ENCODE results near the gene PRR30. TPM values are rescaled to one million over a fixed set of nuclear protein-coding genes. Genes with fewer than 3 reads are reported as not detected.

The PRR30 gene
- total and polyA plus RNA-seq, 2 donors (not counting 1 experiment from before 2014, with no cell fraction given), result not detected

DNA sequence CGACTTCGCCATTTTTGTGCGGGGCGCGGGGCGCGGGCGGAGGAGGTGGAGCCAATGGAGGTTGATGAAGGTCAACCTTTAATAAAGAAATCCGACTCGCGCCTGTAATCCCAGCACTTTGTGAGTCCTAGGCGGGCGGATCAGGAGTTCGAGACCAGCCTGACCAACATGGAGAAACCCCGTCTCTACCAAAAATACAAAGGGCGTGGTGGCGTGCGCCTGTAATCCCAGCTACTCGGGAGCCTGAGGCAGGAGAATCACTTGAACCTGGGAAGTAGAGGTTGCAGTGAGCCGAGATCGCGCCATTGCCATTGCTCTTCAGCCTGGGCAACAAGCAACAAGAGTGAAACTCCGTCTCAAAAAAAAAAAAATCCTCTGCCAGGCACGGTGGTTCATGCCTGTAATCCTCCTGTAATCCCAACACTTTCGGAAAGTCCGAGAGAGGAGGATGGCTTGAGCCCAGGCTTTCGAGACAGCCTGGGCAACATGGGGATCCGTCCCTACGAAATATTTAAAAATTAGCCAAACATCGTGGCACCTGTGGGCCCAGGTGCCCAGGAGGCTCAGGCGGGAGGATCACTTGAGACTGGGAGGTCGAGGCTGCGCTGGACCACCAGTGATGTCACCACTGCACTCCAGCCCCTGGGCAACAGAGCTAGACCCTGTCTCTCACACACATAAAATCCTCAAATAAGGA, 4.3 kb downstream of the PRR30 start:
- CTCF ChIA-PET, result interaction anchor here (1.0 to 2.8 kb wide), 4 partner anchors 11 to 172 kb away, joined by 5 to 19 read pairs (median 9); partner anchors contain the start of gene ABHD1
- POLR2A ChIA-PET, result interaction anchor here (0.6 to 3.4 kb wide), 5 partner anchors 11 to 185 kb away, joined by 3 to 29 read pairs (median 4); partner anchors contain the start of genes ABHD1, ATRAID and SLC5A6
- ATAC-seq (ENCODE audit: low read depth) (no peak), DNase-seq (peak; percentile 27)
- Mint-ChIP-seq H3K4me1 (peaks cover 23% of the 10 kb centered on the region), H3K27ac (peak overlapping the region; percentile 97), H3K9me3 (ENCODE audit: insufficient read depth) (no peaks in the 10 kb centered on the region), H3K27me3 (no peaks in the 10 kb centered on the region), H3K4me3 (peak overlapping the region; percentile 96)
- Histone ChIP-seq H3K4me1 (ENCODE audit: control insufficient read depth in 2 of 2, insufficient read depth in 2 of 2, low read length in 2 of 2) (peaks cover 17 to 25% of the 10 kb centered on the region in 2 donors), H3K36me3 (replicated peaks in 1 of 2; ENCODE audit: control extremely low read depth in 1 of 2, control insufficient read depth in 1 of 2, extremely low read depth in 1 of 2, insufficient read depth in 2 of 2, low read length in 1 of 2) (peaks cover 0 to 25% of the 10 kb centered on the region in 2 experiments), H2AFZ (ENCODE audit: insufficient read depth, low read depth, low read length, poor library complexity, severe bottlenecking) (peak overlapping the region; percentile 92), H3K79me2 (ENCODE audit: control insufficient read depth, insufficient read depth, low read length) (peaks cover 12% of the 10 kb centered on the region), H3K9ac (ENCODE audit: low read length) (peak overlapping the region; percentile 88), H3K27ac (ENCODE audit: low read length in 2 of 2) (peak overlapping the region in 1 of 2 donors; percentile 39), H3K4me2 (replicated peaks; ENCODE audit: low read depth, low read length, poor library complexity, severe bottlenecking) (peak overlapping the region; percentile 93), H4K20me1 (ENCODE audit: control insufficient read depth, insufficient read depth, low read length, poor library complexity, severe bottlenecking) (peaks cover 5% of the 10 kb centered on the region), H3K4me3 (ENCODE audit: control extremely low read depth in 1 of 5, extremely low read depth in 1 of 5, insufficient read depth in 1 of 5, low read depth in 2 of 5, low read length in 4 of 5) (peak overlapping the region in 4 of 5 experiments; percentile 75 to 89 (median 81)), H3K9me3 (ENCODE audit: control extremely low read depth in 1 of 3, control insufficient read depth in 2 of 3, insufficient read depth in 1 of 3, low read length in 2 of 3) (no peaks in the 10 kb centered on the region), H3K27me3 (replicated peaks in 1 of 4; ENCODE audit: control extremely low read depth in 1 of 4, control insufficient read depth in 3 of 4, insufficient read depth in 4 of 4, low read length in 3 of 4) (no peaks in the 10 kb centered on the region)
- TF ChIP-seq EZH2 (IDR thresholded peaks at IDR 0.05; ENCODE audit: borderline replicate concordance, insufficient read depth, low read depth, low read length, poor library complexity, severe bottlenecking), result no peak
- TF ChIP-seq, protein P1, sequence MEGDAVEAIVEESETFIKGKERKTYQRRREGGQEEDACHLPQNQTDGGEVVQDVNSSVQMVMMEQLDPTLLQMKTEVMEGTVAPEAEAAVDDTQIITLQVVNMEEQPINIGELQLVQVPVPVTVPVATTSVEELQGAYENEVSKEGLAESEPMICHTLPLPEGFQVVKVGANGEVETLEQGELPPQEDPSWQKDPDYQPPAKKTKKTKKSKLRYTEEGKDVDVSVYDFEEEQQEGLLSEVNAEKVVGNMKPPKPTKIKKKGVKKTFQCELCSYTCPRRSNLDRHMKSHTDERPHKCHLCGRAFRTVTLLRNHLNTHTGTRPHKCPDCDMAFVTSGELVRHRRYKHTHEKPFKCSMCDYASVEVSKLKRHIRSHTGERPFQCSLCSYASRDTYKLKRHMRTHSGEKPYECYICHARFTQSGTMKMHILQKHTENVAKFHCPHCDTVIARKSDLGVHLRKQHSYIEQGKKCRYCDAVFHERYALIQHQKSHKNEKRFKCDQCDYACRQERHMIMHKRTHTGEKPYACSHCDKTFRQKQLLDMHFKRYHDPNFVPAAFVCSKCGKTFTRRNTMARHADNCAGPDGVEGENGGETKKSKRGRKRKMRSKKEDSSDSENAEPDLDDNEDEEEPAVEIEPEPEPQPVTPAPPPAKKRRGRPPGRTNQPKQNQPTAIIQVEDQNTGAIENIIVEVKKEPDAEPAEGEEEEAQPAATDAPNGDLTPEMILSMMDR (IDR thresholded peaks at IDR 0.05), result no peak
- WGBS (ENCODE audit: insufficient coverage), result 54% methylated on average over 28 of the region's 33 CpGs
- intact Hi-C loops (cut with micrococcal nuclease), result loop anchor here (1.0 kb wide), 10 partner anchors 12 to 235 kb away; partner anchors contain the start of genes ABHD1, ATRAID, CAD and EIF2B4
